Neuronal stem cell (in vitro differentiated cells): Measurements from ENCODE around the gene WDR33.

ENCODE experiments used
- DNase-seq: peaks from one replicate; pipeline ENCODE4 v3.0.0-alpha.2; 2013; ENCODE audit warnings: low spot score
- H2AFZ ChIP-seq: one replicate; pipeline ENCODE4 v1.6.1; 2013; ENCODE audit warnings: mild to moderate bottlenecking, low read length, inconsistent platforms
- H2AK5ac ChIP-seq: 2 replicates; pipeline ENCODE4 v1.6.1; 2013; ENCODE audit warnings: low read depth, mild to moderate bottlenecking, inconsistent platforms, low read length, moderate library complexity, mixed read lengths
- H2BK120ac ChIP-seq: 2 replicates; pipeline ENCODE4 v1.6.1; 2013; ENCODE audit warnings: low read depth, mild to moderate bottlenecking, inconsistent platforms, low read length, moderate library complexity, mixed read lengths
- H2BK12ac ChIP-seq: one replicate; pipeline ENCODE4 v1.6.1; 2013; ENCODE audit warnings: low read length, inconsistent platforms
- H2BK15ac ChIP-seq: 2 replicates; pipeline ENCODE4 v1.6.1; 2013; ENCODE audit warnings: mild to moderate bottlenecking, low read length, inconsistent platforms, mixed read lengths
- H2BK5ac ChIP-seq: one replicate; pipeline ENCODE4 v1.6.1; 2013; ENCODE audit warnings: inconsistent platforms, mild to moderate bottlenecking, low read length, moderate library complexity
- H3K14ac ChIP-seq: one replicate; pipeline ENCODE4 v1.6.1; 2013; ENCODE audit warnings: low read length, inconsistent platforms
- H3K18ac ChIP-seq: 2 replicates; pipeline ENCODE4 v1.6.1; 2013; ENCODE audit warnings: low read length, inconsistent platforms
- H3K23ac ChIP-seq: 2 replicates; pipeline ENCODE4 v1.6.1; 2013; ENCODE audit warnings: low read depth, mild to moderate bottlenecking, mixed read lengths, low read length, inconsistent platforms; ENCODE audit not compliant: poor library complexity
- H3K27ac ChIP-seq: replicated peaks from 3 replicates; pipeline ENCODE4 v1.5.1; 2013; ENCODE audit warnings: low read length, inconsistent platforms
- H3K27me3 ChIP-seq, 3 experiments: 2 replicates each; pipeline ENCODE4 v1.6.1; 2013; ENCODE audit warnings: low read length in 3 of 3, mild to moderate bottlenecking in 2 of 3, inconsistent platforms in 1 of 3, low read depth in 1 of 3, mixed read lengths in 1 of 3, moderate library complexity in 1 of 3; ENCODE audit not compliant: control insufficient read depth in 3 of 3, insufficient read depth in 3 of 3
- H3K36me3 ChIP-seq, 2 donors: replicated peaks in 1 of 2; 2 replicates each; pipeline ENCODE4 v1.6.1; 2013; ENCODE audit warnings: low read length in 2 of 2; ENCODE audit not compliant: control insufficient read depth in 2 of 2, insufficient read depth in 2 of 2
- H3K4ac ChIP-seq: 2 replicates; pipeline ENCODE4 v1.6.1; 2013; ENCODE audit warnings: inconsistent platforms, mild to moderate bottlenecking, low read length, moderate library complexity
- H3K4me1 ChIP-seq, 2 donors: 1 replicate in 1 of 2; 2 replicates in 1 of 2; pipeline ENCODE4 v1.6.1; 2013; ENCODE audit warnings: low read length in 2 of 2, low read depth in 1 of 2; ENCODE audit not compliant: control insufficient read depth in 2 of 2, insufficient read depth in 1 of 2
- H3K4me2 ChIP-seq: one replicate; pipeline ENCODE4 v1.6.1; 2013; ENCODE audit warnings: mild to moderate bottlenecking, low read length, inconsistent platforms; ENCODE audit not compliant: insufficient read depth, poor library complexity, severe bottlenecking
- H3K4me3 ChIP-seq, 2 donors: 2 replicates each; pipeline ENCODE4 v1.5.1; 2013; ENCODE audit warnings: low read length in 2 of 2, mild to moderate bottlenecking in 2 of 2, inconsistent platforms in 1 of 2, moderate library complexity in 1 of 2
- H3K79me1 ChIP-seq: one replicate; pipeline ENCODE4 v1.6.1; 2013; ENCODE audit warnings: low read depth, mild to moderate bottlenecking, inconsistent platforms, low read length, moderate library complexity
- H3K9ac ChIP-seq: one replicate; pipeline ENCODE4 v1.6.1; 2013; ENCODE audit warnings: mild to moderate bottlenecking, low read depth, low read length, inconsistent platforms; ENCODE audit not compliant: poor library complexity
- H3K9me3 ChIP-seq, 2 donors: replicated peaks in 1 of 2; 2 replicates each; pipeline versions ENCODE3 to v1.6.1; 2013; ENCODE audit warnings: low read length in 2 of 2, mild to moderate bottlenecking in 2 of 2, inconsistent platforms in 1 of 2, low read depth in 1 of 2, mixed read lengths in 1 of 2, moderate library complexity in 1 of 2; ENCODE audit not compliant: control insufficient read depth in 2 of 2, insufficient read depth in 1 of 2
- H4K8ac ChIP-seq: one replicate; pipeline ENCODE4 v1.6.1; 2013; ENCODE audit warnings: low read depth, mild to moderate bottlenecking, inconsistent platforms, low read length, moderate library complexity
- H4K91ac ChIP-seq: one replicate; pipeline ENCODE4 v1.6.1; 2013; ENCODE audit warnings: low read length, low read depth, mild to moderate bottlenecking, inconsistent platforms; ENCODE audit not compliant: poor library complexity
- WGBS, 2 donors: extraction: QIAGEN DNeasy Blood & Tissue Kit; methylation state at CpG; one replicate each; pipeline ENCODE4 v1.1.7; 2013; ENCODE audit warnings: missing lambda C conversion rate in 2 of 2, mixed read lengths in 1 of 2; ENCODE audit not compliant: insufficient read length in 2 of 2, insufficient replicate concordance in 1 of 2; ENCODE audit errors: extremely low coverage in 2 of 2; 5-methylcytosine and 5-hydroxymethylcytosine counted together

WDR33 gene

DNA sequence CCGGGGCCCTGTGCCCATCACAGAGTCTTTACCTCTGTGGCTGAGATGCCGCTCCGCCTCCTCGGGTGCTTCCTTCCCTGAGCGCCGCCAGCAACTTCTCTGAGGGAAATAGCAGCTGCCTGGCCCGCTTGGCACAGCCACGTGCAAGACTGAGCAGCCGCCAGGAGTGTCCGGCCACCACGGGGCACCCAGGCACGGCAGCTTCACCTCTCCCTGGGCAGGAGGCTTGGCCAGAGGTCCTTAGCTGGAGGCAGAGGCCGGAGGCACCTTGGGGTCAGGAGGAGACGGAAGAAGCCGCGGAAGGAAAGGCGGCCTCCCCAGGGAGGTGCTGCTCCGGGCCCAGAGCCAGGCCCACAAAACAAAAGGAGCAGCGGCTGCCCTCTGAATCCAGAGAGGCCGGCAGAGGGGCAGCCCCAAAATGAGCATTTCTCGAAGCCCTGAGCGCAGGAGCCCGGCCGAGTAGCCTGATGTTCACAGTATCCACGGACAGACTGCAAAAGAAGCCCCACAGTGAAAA is 129.6 kb downstream of the WDR33 start:
- Histone ChIP-seq H3K79me1 (peaks cover 2% of the 10 kb centered on the region), H2AFZ (peak overlapping the region; percentile 57), H3K23ac (peak overlapping the region; percentile 19), H3K9ac (peak overlapping the region; percentile 35), H3K4me3 (no peak overlapping the region), H3K4me1 (peaks cover 3 to 13% of the 10 kb centered on the region in 2 donors), H3K14ac (no peak overlapping the region), H2AK5ac (peak overlapping the region; percentile 66), H3K36me3 (no peaks in the 10 kb centered on the region), H3K9me3 (no peaks in the 10 kb centered on the region), H3K4ac (no peak overlapping the region), H3K18ac (peak overlapping the region; percentile 84), H3K4me2 (no peak overlapping the region), H4K91ac (no peak overlapping the region), H2BK5ac (peak overlapping the region; percentile 11), H2BK12ac (no peak overlapping the region), H3K27me3 (peaks cover 0 to 64% (median 11%) of the 10 kb centered on the region in 3 experiments), H4K8ac (no peak overlapping the region), H3K27ac (no peak overlapping the region), H2BK120ac (peak overlapping the region; percentile 56), H2BK15ac (peak overlapping the region; percentile 75)
- no CpG with 5 or more reads among the region's 25 CpGs for WGBS, 2 donors
- no peak for DNase-seq

GRCh38 chr2:127680706-127681287 is 130.2 kb downstream of the WDR33 start:
- no peak overlapping the region for H3K4me2 ChIP-seq
- WGBS, 2 donors: no CpG with 5 or more reads among the region's 19 CpGs

DNA sequence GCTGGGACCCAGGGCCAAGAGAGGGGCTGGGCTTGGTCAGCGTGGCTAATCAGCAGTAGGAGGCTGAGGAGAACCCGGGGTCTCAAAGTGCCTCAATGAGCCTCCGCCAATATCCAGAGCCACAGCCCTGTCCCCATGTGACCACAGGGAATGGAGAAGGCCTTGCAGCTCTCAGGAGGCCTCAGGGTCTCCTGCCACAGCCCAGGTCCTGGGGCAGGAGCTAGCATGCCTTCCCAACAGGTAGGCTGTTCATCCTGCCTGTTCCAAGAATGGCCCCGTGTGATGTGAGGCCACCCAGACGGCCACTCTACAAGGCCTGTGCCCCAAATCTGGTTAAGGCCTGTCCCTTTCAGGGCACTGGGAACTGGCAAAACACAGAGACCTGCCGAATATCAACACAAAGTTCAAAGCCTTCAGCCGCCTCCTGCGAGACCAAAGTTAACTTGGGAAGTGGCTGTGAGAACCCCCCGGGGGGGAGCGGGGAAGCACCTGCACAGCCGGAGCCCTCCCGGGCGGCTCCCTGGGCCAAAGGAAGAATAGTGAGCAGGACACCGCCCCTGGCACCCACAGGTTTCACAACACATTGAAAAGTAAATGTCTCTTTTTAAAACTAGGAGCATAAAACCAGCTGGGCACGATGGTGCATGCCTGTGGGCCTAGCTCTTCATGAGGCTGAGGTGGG is 131.2 kb downstream of the WDR33 start:
- H3K36me3 ChIP-seq: no peaks in the 10 kb centered on the region
- H4K8ac ChIP-seq: no peak overlapping the region
- WGBS, 2 donors: no CpG with 5 or more reads among the region's 15 CpGs
- no peak overlapping the region for H3K14ac ChIP-seq
- peak overlapping the region; percentile 25 for H3K23ac ChIP-seq
- H3K9ac ChIP-seq: peak overlapping the region; percentile 22
- no peak overlapping the region for H4K91ac ChIP-seq
- H2BK15ac ChIP-seq: no peak overlapping the region
- H2BK120ac ChIP-seq: no peak overlapping the region
- no peak overlapping the region for H3K4me3 ChIP-seq
- H2BK5ac ChIP-seq: no peak overlapping the region
- H2AFZ ChIP-seq: no peak overlapping the region
- H2BK12ac ChIP-seq: no peak overlapping the region
- no peak overlapping the region for H3K4me2 ChIP-seq
- H3K4ac ChIP-seq: no peak overlapping the region
- H3K9me3 ChIP-seq: no peaks in the 10 kb centered on the region
- H3K27ac ChIP-seq: no peak overlapping the region
- H3K18ac ChIP-seq: no peak overlapping the region
- H2AK5ac ChIP-seq: peak overlapping the region; percentile 86
- H3K27me3 ChIP-seq: peaks cover 3 to 74% (median 19%) of the 10 kb centered on the region in 3 experiments
- DNase-seq: no peak
- peaks cover 2% of the 10 kb centered on the region for H3K79me1 ChIP-seq
- H3K4me1 ChIP-seq: peaks cover 5 to 11% of the 10 kb centered on the region in 2 donors

More at GRCh38 chr2:127680706-127681287, 130.2 kb downstream of the WDR33 start:
- Histone ChIP-seq H4K91ac (no peak overlapping the region), H2AFZ (no peak overlapping the region), H2AK5ac (peak overlapping the region; percentile 66), H2BK5ac (peak overlapping the region; percentile 11), H3K23ac (no peak overlapping the region), H3K79me1 (peaks cover 2% of the 10 kb centered on the region), H2BK15ac (peak overlapping the region; percentile 75), H4K8ac (peak overlapping the region; percentile 86), H3K14ac (no peak overlapping the region), H2BK12ac (no peak overlapping the region), H3K18ac (peak overlapping the region; percentile 84), H3K27me3 (peaks cover 3 to 70% (median 15%) of the 10 kb centered on the region in 3 experiments), H3K27ac (no peak overlapping the region), H3K4me3 (no peak overlapping the region), H2BK120ac (no peak overlapping the region), H3K36me3 (no peaks in the 10 kb centered on the region), H3K9me3 (no peaks in the 10 kb centered on the region), H3K4me1 (peaks cover 3 to 12% of the 10 kb centered on the region in 2 donors), H3K9ac (no peak overlapping the region), H3K4ac (no peak overlapping the region)
- DNase-seq: no peak

GRCh38 chr2:127678991-127679390 is 132.0 kb downstream of the WDR33 start:
- Histone ChIP-seq H4K91ac (no peak overlapping the region), H3K9ac (no peak overlapping the region), H3K27ac (no peak overlapping the region), H3K18ac (peak overlapping the region; percentile 45), H3K4me2 (no peak overlapping the region), H2BK15ac (no peak overlapping the region), H3K36me3 (no peaks in the 10 kb centered on the region), H2BK12ac (peak overlapping the region; percentile 19), H2AFZ (no peak overlapping the region), H2BK120ac (no peak overlapping the region), H3K27me3 (peaks cover 12 to 80% (median 27%) of the 10 kb centered on the region in 3 experiments), H3K4ac (no peak overlapping the region), H3K9me3 (no peaks in the 10 kb centered on the region), H3K79me1 (peaks cover 2% of the 10 kb centered on the region), H2AK5ac (peak overlapping the region; percentile 86), H2BK5ac (no peak overlapping the region), H4K8ac (no peak overlapping the region), H3K4me1 (peaks cover 5 to 10% of the 10 kb centered on the region in 2 donors), H3K23ac (peak overlapping the region; percentile 62), H3K14ac (no peak overlapping the region), H3K4me3 (no peak overlapping the region)
- no peak for DNase-seq
- WGBS, 2 donors: no CpG with 5 or more reads among the region's 6 CpGs
